HG03520 (cell line): Measurements from ENCODE around the gene CAPN15.
"Not testable (repeated sequence)": the region's sequence is repeated elsewhere in the genome, so short reads cannot be mapped to it uniquely, and the experiment has no call there.

Source experiments
- ATAC-seq: cut with Tn5 transposase; IDR thresholded peaks from one replicate; pipeline ENCODE4 v1.9.1; 2021; ENCODE audit warnings: mild to moderate bottlenecking, moderate library complexity; ENCODE audit not compliant: unreplicated experiment

CAPN15 gene

DNA sequence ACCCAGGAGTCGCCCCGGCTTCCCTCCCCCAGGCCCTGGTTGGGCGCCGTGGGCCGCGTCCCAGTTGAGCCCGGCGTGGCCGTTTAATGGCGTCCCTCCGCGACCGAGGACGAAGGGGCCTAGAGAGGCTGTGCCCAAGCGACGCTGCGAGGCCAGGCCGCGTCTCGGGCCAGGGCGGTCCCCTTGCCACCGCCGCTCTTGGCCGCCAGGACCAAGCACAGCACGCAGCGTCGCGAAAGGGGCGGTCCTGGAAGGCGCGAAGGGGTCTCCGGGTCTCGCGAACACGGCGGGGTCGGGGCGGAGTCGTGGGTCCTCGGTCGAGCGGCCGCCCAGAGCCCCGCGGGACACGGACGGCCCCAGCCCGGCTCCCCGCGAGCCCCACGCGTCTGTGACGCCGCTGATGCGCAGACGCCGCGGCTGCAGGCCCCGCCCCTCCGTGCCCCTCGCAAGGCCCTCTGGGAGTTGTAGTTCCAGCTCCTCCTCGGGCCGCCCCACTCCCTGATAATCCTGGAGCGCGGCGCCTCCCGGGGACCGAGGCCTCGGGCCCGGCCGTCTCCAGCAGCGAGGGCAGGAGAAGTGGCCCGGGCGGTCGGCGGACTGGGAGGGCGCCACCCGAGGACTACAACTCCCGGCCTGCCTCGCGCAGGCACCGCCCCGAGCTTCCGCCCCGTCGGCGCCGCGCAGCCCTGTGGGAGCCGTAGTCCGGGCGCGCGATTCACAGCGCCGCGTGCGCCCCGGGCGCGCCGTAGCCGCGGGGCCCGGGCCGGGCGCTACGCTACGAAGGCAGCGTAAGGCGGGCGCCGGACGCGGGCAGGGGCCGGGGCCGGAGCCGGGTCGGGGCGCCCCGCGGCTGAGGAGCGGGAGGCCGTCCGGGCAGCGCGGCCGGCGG, at the start of gene CAPN15:
TSS of gene CAPN15 (plus strand) at position 698 of the 889 bp plus-strand sequence. CDS start 19,127 bp downstream, outside the sequence.
- peak; percentile 69 for ATAC-seq

DNA sequence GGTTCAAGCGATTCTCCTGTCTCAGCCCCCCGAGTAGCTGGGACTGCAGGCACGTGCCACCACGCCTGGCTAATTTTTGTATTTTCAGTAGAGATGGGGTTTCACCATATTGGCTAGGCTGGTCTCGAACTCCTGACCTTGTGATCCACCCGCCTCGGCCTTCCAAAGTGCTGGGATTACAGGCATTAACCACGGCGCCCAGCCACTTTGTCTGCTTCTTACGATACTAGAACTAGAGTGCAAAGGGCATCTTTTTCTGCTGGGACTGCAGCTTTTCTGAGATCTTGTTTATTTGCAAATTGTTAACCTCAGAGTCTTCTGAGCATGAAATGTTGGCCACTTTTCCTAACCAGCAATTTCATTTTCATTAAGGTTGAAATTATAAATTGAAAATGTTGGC, 49.2 kb upstream of the CAPN15 start:
- not testable (repeated sequence) for ATAC-seq

DNA sequence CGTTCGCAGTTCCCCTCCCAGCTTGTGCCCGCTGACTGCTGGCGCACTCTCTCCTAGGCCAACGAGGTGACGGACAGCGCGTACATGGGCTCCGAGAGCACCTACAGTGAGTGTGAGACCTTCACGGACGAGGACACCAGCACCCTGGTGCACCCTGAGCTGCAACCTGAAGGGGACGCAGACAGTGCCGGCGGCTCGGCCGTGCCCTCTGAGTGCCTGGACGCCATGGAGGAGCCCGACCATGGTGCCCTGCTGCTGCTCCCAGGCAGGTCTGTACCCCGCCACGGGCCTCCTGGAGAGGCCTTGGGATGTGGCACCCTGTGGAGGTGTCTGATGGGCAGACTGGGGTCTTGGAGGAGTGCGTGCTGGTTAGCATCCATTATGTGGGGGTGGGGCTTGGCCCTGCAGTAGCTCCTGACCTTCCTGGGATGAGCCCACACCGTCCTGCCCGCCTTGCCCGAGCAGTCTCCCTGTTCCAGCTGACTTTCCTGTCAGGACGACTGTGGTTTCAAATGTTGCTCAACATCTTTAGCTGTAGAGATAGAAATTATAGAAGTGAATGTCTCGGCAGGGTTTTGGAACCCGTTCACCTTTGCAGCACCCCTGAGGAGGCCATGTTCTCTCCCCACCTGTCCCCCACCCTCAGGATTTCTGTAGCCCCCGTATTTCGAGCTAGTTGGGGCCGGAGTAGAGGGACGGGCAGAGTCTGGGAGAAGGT, 44.9 kb upstream of the CAPN15 start:
- ATAC-seq: no peak

- ATAC-seq: no peak
Measured at GRCh38 chr16:483341-484075, 44.0 kb upstream of the CAPN15 start.

DNA sequence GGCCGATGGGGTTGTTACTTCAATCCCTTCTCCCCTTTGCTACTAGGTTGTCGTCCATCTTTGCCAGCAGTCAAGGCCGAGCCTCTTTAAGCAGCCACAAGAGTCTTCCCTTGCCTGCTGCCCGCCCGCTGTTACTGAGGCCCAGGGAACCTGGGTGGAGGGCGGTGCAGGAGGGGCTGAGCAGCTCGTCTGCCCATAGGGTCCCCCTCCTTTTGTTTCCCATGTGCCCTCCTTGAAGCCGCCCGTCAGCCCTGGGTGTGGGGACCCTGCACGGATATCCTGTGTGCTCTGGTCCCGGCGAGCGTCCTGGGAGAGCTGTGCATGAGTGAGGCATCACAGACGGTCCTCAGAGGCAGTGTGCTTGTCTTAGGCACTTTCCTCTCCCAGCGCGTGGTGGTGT, 37.9 kb upstream of the CAPN15 start:
- no peak for ATAC-seq

- ATAC-seq: no peak
Measured at GRCh38 chr16:490768-491167, 36.7 kb upstream of the CAPN15 start.

DNA sequence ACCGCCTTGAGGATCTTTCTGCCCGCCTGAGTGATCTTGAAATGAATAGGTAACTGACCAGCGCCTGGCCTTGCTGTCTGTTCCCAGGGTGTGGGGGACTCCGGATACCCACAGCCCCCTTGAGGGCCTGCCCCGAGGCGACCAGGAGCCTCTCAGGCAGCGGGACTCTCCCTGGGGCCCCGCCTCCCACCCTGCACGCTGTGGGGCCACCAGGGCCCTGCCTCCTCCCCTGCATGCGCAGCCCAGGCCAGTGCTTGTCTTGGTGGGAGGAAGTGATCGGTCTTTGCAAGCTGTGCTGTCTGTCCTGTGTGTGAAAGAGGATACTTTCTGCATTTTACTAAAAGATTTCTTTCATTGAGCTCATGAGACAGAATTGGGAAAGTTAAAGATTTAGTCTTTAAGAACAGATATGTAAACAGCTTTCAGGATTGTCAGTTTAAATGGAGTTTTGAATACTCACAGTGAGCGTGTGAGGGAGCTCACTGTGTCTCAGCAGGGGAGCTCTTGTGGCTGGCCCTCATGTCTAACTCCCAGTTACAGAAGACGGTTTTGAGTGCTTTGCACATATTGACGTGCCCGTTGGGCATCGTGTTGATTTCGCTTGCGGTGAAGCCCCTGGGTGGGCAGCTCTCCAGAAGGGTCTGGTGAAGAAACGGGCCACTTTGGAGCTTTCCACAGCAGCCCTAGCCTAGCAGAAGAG, 36.1 kb upstream of the CAPN15 start:
- ATAC-seq: no peak

DNA sequence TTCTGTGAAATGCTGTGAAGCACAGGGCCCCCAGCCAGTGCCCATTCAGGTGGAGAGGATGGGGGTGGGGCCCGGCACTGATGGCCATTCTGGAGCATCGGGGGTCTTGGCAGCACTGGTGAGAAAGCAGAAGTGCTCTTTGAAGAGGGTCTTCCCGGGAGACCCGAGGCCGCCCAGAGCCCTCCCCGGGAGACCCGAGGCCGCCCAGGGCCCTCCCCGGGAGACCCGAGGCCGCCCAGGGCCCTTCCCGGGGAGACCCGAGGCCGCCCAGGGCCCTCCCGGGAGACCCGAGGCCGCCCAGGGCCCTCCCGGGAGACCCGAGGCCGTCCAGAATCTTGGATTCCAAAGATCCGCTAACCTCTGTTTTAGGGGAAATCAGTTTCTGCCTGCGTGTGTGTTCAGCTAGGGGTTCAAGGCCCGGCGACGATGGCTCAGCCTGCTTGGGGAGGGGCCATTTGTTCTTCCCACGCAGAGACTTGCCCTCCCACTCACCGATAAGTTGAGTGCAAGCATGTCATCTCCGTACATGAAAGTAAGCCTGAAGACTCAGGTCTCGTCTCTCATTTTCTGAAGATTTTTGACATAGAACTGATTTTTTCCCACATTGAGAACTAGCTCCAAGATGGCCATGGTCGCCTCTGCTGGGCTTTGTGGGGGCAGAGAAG, 35.2 kb upstream of the CAPN15 start:
- ATAC-seq: no peak

- ATAC-seq: not testable (repeated sequence)
Measured at GRCh38 chr16:494676-495075, 32.8 kb upstream of the CAPN15 start.

DNA sequence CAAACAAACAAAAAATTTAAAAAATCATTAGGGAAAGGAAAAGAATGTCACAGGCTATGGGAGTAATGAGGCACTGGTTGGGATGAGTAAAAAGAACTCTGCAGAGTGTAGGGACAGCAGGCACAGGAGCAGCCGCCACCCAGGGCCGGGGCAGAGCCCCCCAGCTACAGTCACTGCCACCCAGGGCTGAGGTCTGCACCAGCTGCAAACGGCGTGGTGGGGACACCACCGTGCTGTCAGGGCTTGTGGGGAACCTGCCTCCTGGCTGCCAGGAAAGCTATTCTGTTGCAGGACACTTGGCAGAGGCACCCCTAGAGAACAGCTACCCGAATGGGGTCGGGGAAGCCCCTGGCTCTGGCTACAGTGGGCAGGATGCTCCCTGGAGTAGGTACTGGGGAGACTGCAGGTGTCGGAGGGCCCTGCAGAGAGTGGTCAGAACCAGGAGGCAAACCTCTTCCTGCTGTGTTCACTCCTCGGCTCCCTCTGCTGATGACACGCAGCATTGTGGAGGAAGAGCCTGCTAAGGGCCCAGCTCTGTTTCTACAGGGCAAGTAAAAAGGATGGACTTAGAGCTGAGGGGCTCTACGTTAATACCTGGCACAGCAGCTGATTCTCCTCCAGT, 32.3 kb upstream of the CAPN15 start:
- ATAC-seq: no peak

- ATAC-seq: no peak
Measured at GRCh38 chr16:496097-496886, 31.2 kb upstream of the CAPN15 start.

- ATAC-seq: no peak
Measured at GRCh38 chr16:497258-497657, 30.3 kb upstream of the CAPN15 start.

GRCh38 chr16:499924-500323, 27.6 kb upstream of the CAPN15 start:
- ATAC-seq: no peak

DNA sequence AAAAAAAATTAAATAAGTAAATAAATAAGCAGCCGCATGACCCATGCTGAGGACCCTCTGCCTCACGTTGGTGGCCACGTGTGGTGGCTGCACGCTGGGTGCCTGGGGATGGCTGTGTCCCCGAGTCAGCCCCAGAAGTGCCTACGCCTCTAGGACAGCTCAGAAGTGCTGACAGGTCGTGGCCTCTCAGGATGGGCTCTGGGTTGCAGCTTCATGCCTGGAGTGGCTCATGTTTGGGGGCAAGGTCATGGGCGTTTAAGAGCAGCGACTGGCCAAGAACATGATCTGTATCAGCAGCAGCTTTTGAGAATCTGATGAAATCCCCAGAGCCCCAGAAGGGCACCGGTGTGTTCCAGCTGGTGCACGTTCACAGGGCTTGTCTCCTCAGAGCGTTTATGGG, 26.8 kb upstream of the CAPN15 start:
- ATAC-seq: no peak

GRCh38 chr16:502179-502943, 25.2 kb upstream of the CAPN15 start:
- no peak for ATAC-seq

- ATAC-seq: no peak
Measured at GRCh38 chr16:503150-504071, 24.1 kb upstream of the CAPN15 start.
